Mesothelial cell of epicardium (in vitro differentiated cells): Measurements from ENCODE around the gene TNNT3. TPM values are rescaled to one million over a fixed set of nuclear protein-coding genes. Genes with fewer than 3 reads are reported as not detected.

ENCODE experiments used
- DNase-seq, 2 experiments: peaks; one replicate each; pipeline ENCODE4 v3.0.0; 2021; ENCODE audit warnings: low spot score in 2 of 2; ENCODE audit not compliant: unreplicated experiment in 2 of 2
- H3K27ac Mint-ChIP-seq: 2 replicates; pipeline ENCODE4 v1.8.0; 2021; ENCODE audit warnings: mixed read lengths
- H3K27me3 Mint-ChIP-seq: 2 replicates; pipeline ENCODE4 v1.8.0; 2021; ENCODE audit warnings: low read depth, mixed read lengths
- H3K36me3 Mint-ChIP-seq: 2 replicates; pipeline ENCODE4 v1.8.0; 2021; ENCODE audit warnings: mixed read lengths
- H3K4me1 Mint-ChIP-seq: 2 replicates; pipeline ENCODE4 v1.8.0; 2021; ENCODE audit warnings: mixed read lengths
- H3K4me3 Mint-ChIP-seq: 2 replicates; pipeline ENCODE4 v1.8.0; 2021; ENCODE audit warnings: mild to moderate bottlenecking, moderate library complexity, mixed read lengths
- H3K9me3 Mint-ChIP-seq: 2 replicates; pipeline ENCODE4 v1.8.0; 2021; ENCODE audit warnings: mixed read lengths
- total RNA-seq: library from RNA; stranded (reverse); gene quantifications from 3 replicates; pipeline ENCODE4 v1.2.1, GENCODE V29; 2021
- TF ChIP-seq, protein P1 (sequence below): fragments of 200-600 bp; sonication (generic); IDR thresholded peaks from one replicate; pipeline ENCODE4 v1.5.0; 2021; ENCODE audit warnings: antibody characterized with exemption; ENCODE audit not compliant: unreplicated experiment

Gene TNNT3
- total RNA-seq, 1 donor from 2014 or later, result 15.2 TPM

DNA sequence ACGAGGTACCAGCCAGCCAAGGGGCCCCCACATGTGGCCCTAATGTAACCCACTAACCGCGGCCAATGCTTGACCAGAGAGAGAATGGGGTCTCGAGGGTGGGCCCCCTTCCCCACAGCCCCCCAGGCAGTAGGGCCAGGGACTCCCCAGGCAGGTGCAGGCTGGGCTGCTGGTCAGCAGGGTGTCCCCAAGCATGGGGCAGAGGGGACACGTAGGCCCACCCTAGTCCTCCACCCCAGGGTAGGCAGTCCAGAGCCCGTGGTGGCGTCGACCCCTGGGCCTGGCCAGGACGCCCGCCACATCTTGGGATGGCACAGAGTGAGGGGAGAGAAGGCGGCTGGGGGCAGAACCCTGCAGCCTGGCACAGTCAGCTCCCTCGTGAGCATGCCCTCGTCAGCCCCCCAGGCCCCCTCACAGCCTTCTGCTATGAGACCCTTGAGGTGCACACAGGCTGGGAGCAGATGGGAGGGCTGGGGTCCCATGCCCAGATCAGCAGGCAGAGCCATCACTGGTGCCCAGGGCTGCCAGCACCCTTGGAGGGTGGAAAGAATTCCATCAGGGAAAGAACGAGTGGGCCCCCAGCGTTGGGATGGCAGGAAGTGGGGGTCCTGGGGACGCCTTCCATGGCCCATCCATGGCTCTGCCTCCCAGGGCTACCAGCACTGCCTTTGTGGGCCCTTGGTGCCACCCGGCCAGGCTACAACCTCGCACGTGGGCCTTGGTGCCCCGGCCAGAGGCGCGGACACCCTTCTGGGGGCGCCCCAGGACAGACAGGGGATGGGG lies 6.1 kb downstream of the TNNT3 start:
- TF ChIP-seq, protein P1, sequence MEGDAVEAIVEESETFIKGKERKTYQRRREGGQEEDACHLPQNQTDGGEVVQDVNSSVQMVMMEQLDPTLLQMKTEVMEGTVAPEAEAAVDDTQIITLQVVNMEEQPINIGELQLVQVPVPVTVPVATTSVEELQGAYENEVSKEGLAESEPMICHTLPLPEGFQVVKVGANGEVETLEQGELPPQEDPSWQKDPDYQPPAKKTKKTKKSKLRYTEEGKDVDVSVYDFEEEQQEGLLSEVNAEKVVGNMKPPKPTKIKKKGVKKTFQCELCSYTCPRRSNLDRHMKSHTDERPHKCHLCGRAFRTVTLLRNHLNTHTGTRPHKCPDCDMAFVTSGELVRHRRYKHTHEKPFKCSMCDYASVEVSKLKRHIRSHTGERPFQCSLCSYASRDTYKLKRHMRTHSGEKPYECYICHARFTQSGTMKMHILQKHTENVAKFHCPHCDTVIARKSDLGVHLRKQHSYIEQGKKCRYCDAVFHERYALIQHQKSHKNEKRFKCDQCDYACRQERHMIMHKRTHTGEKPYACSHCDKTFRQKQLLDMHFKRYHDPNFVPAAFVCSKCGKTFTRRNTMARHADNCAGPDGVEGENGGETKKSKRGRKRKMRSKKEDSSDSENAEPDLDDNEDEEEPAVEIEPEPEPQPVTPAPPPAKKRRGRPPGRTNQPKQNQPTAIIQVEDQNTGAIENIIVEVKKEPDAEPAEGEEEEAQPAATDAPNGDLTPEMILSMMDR, result no peak
- Mint-ChIP-seq H3K9me3 (no peaks in the 10 kb centered on the region), H3K27me3 (no peaks in the 10 kb centered on the region), H3K27ac (peak overlapping the region; percentile 47), H3K4me3 (no peak overlapping the region), H3K4me1 (peaks cover 43% of the 10 kb centered on the region), H3K36me3 (no peaks in the 10 kb centered on the region)
- no peak for DNase-seq

DNA sequence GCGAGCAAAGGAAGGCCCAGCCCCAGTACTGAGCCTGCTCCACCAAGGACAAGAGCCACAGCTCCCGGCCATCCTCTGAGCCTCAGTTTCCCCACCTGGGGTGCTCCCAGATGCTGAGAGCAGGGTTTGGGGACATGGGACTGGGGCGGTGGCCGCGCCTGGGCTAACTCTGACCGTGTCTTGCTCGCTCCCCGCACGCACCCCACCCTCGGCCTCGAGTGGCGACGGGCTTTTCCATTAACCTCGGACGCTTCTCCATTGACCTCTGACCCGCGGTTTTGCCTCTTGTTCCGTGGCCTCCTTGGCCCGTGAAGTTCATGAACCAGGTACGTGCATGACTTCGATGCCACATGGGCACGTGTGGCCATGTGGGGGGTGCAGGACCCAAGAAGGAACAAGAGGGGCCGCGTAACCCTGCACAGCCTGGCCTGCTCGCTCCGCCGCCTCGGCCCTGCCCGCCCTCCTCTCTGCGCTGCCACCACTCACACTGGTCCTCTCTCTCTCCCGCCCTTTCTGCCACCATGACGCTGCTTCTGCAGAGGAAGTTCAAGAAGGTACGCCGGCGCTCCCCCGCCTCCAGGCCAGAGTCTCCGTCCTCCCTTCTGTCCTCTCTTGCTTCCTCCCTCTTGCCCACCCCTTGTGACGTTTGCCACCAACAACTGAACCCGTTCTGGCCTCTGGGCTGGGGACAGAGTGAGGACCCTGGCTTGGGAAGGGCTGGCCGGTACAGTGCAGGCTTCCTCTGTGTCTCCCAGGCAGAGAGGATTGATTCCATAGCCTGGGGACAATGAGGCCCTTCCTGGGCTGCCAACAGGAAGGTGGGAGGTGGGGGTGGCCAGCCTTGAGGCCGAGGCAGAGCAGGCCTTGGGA lies 6.9 kb downstream of the TNNT3 start:
- DNase-seq, result no peak
- TF ChIP-seq, protein P1, result no peak
- H3K4me3 Mint-ChIP-seq, result no peak overlapping the region

DNA sequence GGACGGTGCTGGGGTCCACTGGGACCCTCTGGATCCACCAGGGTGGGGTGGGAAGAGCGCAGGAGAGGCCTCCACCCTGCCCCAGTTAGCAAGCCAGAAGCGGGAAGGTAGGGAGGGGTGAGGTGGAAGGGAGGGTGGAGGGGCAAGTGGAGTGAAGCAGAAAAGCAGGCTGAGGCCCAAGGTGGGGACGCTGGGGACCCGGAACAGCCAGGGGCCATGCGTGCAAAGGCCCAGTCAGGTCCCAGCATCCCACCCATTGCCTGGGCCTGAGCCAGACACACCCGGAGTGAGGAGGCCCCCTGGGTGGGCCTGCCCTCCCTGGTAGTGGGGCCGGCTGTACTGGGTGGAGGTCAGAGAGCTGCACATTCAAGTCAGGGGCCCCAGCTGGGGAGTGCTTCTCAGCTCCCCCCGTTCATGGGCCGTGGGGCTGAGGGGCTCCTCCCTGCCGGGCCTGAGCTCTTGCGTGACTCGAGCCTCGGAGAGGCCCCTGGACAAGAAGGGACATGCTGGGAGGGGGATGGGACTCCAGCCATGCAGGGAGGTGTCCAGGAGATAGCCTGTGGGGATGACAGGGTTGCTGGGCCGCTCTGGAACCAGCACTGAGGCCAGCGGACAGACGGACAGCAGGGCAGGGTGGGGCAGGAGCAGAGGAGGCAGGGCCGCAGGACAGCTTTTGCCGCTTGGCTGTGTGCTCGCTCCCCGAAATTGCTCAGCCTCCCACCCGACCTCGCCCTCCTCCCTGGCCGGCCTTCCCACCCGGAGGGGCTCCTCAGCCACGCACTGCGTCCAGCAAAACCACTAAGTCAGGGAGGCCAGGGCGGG lies 7.7 kb downstream of the TNNT3 start:
- Mint-ChIP-seq H3K36me3 (no peaks in the 10 kb centered on the region), H3K4me3 (no peak overlapping the region), H3K27ac (peak overlapping the region; percentile 89), H3K27me3 (no peaks in the 10 kb centered on the region), H3K4me1 (peaks cover 52% of the 10 kb centered on the region), H3K9me3 (no peaks in the 10 kb centered on the region)
- TF ChIP-seq, protein P1, result no peak
- no peak for DNase-seq

More for the DNA sequence above, 6.9 kb downstream of the TNNT3 start:
- Mint-ChIP-seq H3K9me3 (no peaks in the 10 kb centered on the region), H3K27me3 (no peaks in the 10 kb centered on the region), H3K4me1 (peaks cover 49% of the 10 kb centered on the region), H3K27ac (peak overlapping the region; percentile 89), H3K36me3 (no peaks in the 10 kb centered on the region)

DNA sequence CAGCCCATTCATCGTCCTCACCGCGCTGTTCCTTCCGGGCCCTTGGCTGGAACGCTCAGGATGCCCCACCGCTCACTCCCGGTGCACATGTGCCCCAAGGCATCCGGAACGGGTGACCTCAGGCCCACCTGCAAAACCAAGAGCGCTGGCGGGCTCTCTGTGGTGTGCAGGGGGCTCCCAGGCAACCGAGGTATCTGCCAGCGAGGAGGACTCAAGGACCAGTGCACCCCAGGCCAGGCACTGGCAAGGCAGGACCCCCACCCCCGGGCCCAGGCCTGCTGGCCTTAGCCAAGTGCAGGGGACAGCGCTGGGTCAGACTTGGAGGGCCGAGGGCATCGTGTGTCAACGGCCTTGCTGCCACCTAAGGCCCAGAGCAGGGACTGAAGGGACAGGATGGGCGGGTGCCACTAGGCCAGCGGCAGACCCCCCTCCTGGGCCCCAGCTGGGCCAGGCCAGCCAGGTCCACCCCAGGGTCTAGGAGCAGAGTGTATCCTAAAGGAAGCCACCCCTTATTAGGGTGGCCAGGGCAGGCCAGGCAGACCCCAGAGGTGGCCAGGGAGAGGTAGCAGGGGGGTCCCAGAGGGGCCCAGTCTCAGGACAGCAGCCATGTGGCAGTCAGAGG lies 8.5 kb downstream of the TNNT3 start:
- TF ChIP-seq, protein P1, result no peak
- Mint-ChIP-seq H3K4me3 (no peak overlapping the region), H3K9me3 (no peaks in the 10 kb centered on the region), H3K36me3 (no peaks in the 10 kb centered on the region), H3K27ac (no peak overlapping the region), H3K4me1 (peaks cover 52% of the 10 kb centered on the region), H3K27me3 (no peaks in the 10 kb centered on the region)
- peak in 1 of 2 experiments; percentile 18 for DNase-seq

DNA sequence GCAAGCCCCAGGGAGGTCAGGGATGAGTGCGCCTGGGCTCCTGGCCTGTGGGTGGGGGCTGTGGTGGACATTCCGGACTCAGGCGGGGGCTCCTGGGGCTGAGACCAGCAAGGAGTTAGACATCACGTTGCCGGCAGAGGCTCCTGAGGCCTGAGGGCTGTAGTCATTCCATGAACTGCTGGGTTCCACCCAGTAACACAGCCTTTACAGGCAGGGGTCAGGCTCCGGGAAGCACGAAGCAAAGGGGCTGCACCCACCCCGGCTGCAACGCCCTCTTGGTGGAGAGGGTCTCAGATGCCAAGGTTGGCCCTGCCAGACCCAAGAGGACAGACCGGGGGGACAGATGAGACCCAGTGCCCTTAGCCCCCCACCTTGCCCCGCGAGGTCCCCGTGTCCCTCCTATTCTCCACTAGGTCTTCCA lies 9.0 kb downstream of the TNNT3 start:
- H3K9me3 Mint-ChIP-seq, result no peaks in the 10 kb centered on the region
- H3K36me3 Mint-ChIP-seq, result no peaks in the 10 kb centered on the region
- no peaks in the 10 kb centered on the region for H3K27me3 Mint-ChIP-seq
- no peak overlapping the region for H3K4me3 Mint-ChIP-seq
- TF ChIP-seq, protein P1, result no peak
- H3K4me1 Mint-ChIP-seq, result peaks cover 54% of the 10 kb centered on the region
- no peak for DNase-seq
- H3K27ac Mint-ChIP-seq, result no peak overlapping the region
